Hepatocyte (in vitro differentiated cells): ENCODE measurements around the gene CNTN4.

ENCODE experiments used
- CTCF ChIP-seq: fragments of 200-600 bp; sonication (generic); IDR thresholded peaks from 2 replicates; pipeline ENCODE4 v1.5.1; 2016; ENCODE audit warnings: antibody characterized with exemption, mild to moderate bottlenecking; ENCODE audit not compliant: poor library complexity
- EZH2 ChIP-seq: fragments of 200-600 bp; sonication (generic); IDR thresholded peaks from 2 replicates; pipeline ENCODE4 v1.6.1; 2016; ENCODE audit warnings: antibody characterized with exemption, mild to moderate bottlenecking, borderline replicate concordance

- TF ChIP-seq EZH2 (no peak), CTCF (no peak)
Observed at GRCh38 chr3:2772803-2773202, 674.1 kb downstream of the CNTN4 start.
